HG03520 (cell line): ENCODE results near the gene THBD.

ENCODE experiments used
- ATAC-seq: cut with Tn5 transposase; IDR thresholded peaks from one replicate; pipeline ENCODE4 v1.9.1; 2021; ENCODE audit warnings: mild to moderate bottlenecking, moderate library complexity; ENCODE audit not compliant: unreplicated experiment

The THBD gene

GRCh38 chr20:23013429-23013828 is 36.0 kb downstream of the THBD start:
- no peak for ATAC-seq

- ATAC-seq: no peak
Measured at GRCh38 chr20:23011008-23011721, 38.3 kb downstream of the THBD start.

GRCh38 chr20:23010096-23010495 is 39.4 kb downstream of the THBD start:
- no peak for ATAC-seq

- ATAC-seq: no peak
Measured at GRCh38 chr20:23009636-23010035, 39.8 kb downstream of the THBD start.

GRCh38 chr20:23008667-23009066 is 40.8 kb downstream of the THBD start:
- no peak for ATAC-seq

- ATAC-seq: no peak
Measured at GRCh38 chr20:23007886-23008655, 41.4 kb downstream of the THBD start.

GRCh38 chr20:23007462-23007861 is 42.0 kb downstream of the THBD start:
- ATAC-seq: no peak

- ATAC-seq: no peak
Measured at GRCh38 chr20:23005776-23006175, 43.7 kb downstream of the THBD start.

GRCh38 chr20:23003881-23004460 is 45.5 kb downstream of the THBD start:
- no peak for ATAC-seq

GRCh38 chr20:23003077-23003635 is 46.3 kb downstream of the THBD start:
- no peak for ATAC-seq

- ATAC-seq: no peak
Measured at GRCh38 chr20:23002276-23002675, 47.2 kb downstream of the THBD start.

GRCh38 chr20:23000232-23000947 is 49.1 kb downstream of the THBD start:
- no peak for ATAC-seq

GRCh38 chr20:22999756-23000155 is 49.7 kb downstream of the THBD start:
- ATAC-seq: no peak

- ATAC-seq: no peak
Measured at GRCh38 chr20:22998476-22998875, 51.0 kb downstream of the THBD start.

- no peak for ATAC-seq
Measured at GRCh38 chr20:22995923-22996322, 53.5 kb downstream of the THBD start.
